ENCODE results near the gene TREX2.

Gene TREX2

GRCh38 chrX:153475751-153476281 lies 30.0 kb upstream of the TREX2 start:
- no peak for DNase-seq (ENCODE audit: low read depth)

GRCh38 chrX:153475271-153475670 lies 29.4 kb upstream of the TREX2 start:
- DNase-seq (ENCODE audit: low read depth) = no peak

- no peak for DNase-seq (ENCODE audit: low read depth)
Observed at GRCh38 chrX:153474718-153475117, 28.9 kb upstream of the TREX2 start.

GRCh38 chrX:153474266-153474665 lies 28.4 kb upstream of the TREX2 start:
- DNase-seq (ENCODE audit: low read depth) = no peak

- DNase-seq (ENCODE audit: low read depth) = no peak
Observed at GRCh38 chrX:153473126-153473525, 27.3 kb upstream of the TREX2 start.

- DNase-seq (ENCODE audit: low read depth) = no peak
Observed at GRCh38 chrX:153471663-153472280, 25.9 kb upstream of the TREX2 start.

- peak; percentile 70 for DNase-seq (ENCODE audit: low read depth)
Observed at GRCh38 chrX:153470411-153471363, 24.8 kb upstream of the TREX2 start, which contains the start of gene HAUS7. TSS of gene HAUS7 (minus strand) at chrX:153470576. CDS start at chrX:153470557, 19 bp downstream.

- DNase-seq (ENCODE audit: low read depth) = no peak
Observed at GRCh38 chrX:153469811-153470410, 24.1 kb upstream of the TREX2 start.

- no peak for DNase-seq (ENCODE audit: low read depth)
Observed at GRCh38 chrX:153468008-153468580, 22.2 kb upstream of the TREX2 start.

GRCh38 chrX:153465691-153466380 lies 20.0 kb upstream of the TREX2 start:
- DNase-seq (ENCODE audit: low read depth) = no peak

- no peak for DNase-seq (ENCODE audit: low read depth)
Observed at GRCh38 chrX:153464116-153464515, 18.3 kb upstream of the TREX2 start.

GRCh38 chrX:153463556-153463955 lies 17.7 kb upstream of the TREX2 start:
- DNase-seq (ENCODE audit: low read depth) = no peak

- no peak for DNase-seq (ENCODE audit: low read depth)
Observed at GRCh38 chrX:153463031-153463430, 17.2 kb upstream of the TREX2 start.

- DNase-seq (ENCODE audit: low read depth) = no peak
Observed at GRCh38 chrX:153462291-153462690, 16.4 kb upstream of the TREX2 start.

- DNase-seq (ENCODE audit: low read depth) = no peak
Observed at GRCh38 chrX:153460826-153461225, 15.0 kb upstream of the TREX2 start.

- no peak for DNase-seq (ENCODE audit: low read depth)
Observed at GRCh38 chrX:153459986-153460385, 14.1 kb upstream of the TREX2 start.

- no peak for DNase-seq (ENCODE audit: low read depth)
Observed at GRCh38 chrX:153458476-153458875, 12.6 kb upstream of the TREX2 start.

GRCh38 chrX:153457827-153458466 lies 12.1 kb upstream of the TREX2 start:
- no peak for DNase-seq (ENCODE audit: low read depth)

- DNase-seq (ENCODE audit: low read depth) = no peak
Observed at GRCh38 chrX:153457136-153457825, 11.4 kb upstream of the TREX2 start.

GRCh38 chrX:153456704-153457103 lies 10.8 kb upstream of the TREX2 start:
- DNase-seq (ENCODE audit: low read depth) = no peak
